NCI-H1417 (cell line): Measurements from ENCODE around the gene STK38.
"Not testable (repeated sequence)": the region's sequence is repeated elsewhere in the genome, so short reads cannot be mapped to it uniquely, and the experiment has no call there.

Experiments used
- DNase-seq, 3 experiments: peaks; one replicate each; lab custom pipeline; 2025; lab: John Stamatoyannopoulos, UW

STK38 gene

GRCh38 chr6:36546920-36547645 is at the start of gene STK38:
Gene STK38, minus strand, starts transcription at chr6:36547479. Its CDS starts 7,277 bp downstream, at chr6:36540202.
- DNase-seq = peak; percentile 84 to 94 (median 91)

DNA sequence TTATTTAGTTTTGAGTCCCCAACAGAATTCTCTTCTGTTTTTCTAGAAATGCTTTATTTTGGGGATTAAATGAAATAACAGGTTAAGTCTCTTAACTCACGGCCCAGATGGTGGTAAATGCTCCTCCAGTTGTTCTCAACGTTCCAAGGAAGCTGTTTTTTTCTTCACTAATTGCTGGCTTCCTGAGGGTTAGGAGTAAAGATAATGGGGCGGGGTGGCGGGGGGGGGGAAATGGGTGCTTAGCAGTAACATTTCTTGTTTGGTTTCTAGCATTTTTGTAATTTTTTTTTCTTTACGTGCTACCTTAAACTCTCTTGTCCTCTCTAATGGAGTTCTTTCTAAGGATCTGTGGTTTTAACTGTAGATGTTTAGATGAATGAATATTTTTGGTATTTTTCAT is 49.1 kb upstream of the STK38 start:
- DNase-seq = peak in 1 of 3 experiments; percentile 45

GRCh38 chr6:36594816-36595643 is 47.8 kb upstream of the STK38 start:
- DNase-seq = peak in 2 of 3 experiments; percentile 69 to 83

GRCh38 chr6:36594029-36594815 is 46.9 kb upstream of the STK38 start, which contains the start of gene SRSF3:
Gene SRSF3, plus strand, starts transcription at chr6:36594362. Its CDS starts 2,401 bp downstream, at chr6:36596763.
- DNase-seq = peak; percentile 97 to 99 (median 98)

GRCh38 chr6:36593569-36594028 is 46.3 kb upstream of the STK38 start:
- peak in 2 of 3 experiments; percentile 71 to 93 for DNase-seq

DNA sequence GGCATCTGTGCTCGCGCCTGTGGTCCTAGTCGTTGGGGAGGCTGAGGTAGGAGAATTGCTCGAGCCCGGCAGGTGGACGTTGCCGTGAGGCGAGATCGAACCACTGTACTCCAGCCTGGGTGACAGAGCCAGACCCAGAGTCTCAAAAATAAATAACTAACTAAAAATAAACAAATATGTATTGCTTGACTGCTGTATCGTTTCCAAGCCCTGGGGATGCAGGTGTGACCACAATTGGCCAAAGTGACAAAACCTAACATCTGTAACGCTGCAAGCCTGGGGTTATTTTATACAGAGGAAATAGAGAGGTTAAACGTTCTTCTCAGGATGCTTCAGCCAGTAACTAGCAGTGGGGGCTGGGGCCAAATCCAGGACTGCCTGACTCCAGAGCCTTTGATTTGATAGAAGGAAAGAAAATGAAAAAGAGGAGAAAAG is 45.0 kb upstream of the STK38 start:
- no peak for DNase-seq

DNA sequence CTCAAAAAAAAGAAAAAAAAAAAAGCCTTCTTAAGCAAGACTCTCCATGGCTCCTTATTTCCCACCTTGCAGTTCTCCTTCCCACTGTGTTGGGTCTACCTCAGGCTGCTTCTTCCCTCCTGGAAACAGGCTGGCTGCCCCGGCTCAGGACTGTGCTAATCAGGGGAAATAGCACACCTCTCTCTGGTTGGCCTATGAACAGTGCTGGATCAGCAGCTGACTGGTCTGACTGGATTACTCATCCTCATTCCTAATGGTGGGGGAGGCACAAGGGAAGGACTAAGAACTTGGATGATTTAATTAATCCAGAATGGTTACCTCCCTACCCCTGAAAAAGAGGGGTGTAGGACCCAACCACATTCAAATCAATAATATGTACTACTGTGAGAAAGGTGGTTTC is 43.0 kb upstream of the STK38 start:
- no peak for DNase-seq

DNA sequence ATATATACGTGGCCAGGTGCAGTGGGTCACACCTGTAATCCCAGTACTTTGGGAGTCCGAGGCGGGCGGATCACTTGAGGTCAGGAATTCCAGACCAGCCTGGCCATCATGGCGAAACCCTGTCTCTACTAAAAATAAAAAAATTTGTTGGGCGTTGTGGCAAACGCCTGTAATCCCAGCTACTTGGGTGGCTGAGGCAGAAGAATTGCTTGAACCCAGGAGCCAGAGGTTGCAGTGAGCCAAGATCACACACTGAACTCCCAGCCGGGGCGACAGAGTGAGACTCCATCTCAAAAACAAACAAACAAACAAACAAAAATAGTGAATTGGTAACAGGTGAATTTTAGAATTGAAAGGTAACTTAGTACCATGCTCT is 41.7 kb upstream of the STK38 start:
- not testable (repeated sequence) for DNase-seq

GRCh38 chr6:36586606-36587005 is 39.3 kb upstream of the STK38 start:
- no peak for DNase-seq

- no peak for DNase-seq
Observed at GRCh38 chr6:36581716-36582115, 34.4 kb upstream of the STK38 start.

DNA sequence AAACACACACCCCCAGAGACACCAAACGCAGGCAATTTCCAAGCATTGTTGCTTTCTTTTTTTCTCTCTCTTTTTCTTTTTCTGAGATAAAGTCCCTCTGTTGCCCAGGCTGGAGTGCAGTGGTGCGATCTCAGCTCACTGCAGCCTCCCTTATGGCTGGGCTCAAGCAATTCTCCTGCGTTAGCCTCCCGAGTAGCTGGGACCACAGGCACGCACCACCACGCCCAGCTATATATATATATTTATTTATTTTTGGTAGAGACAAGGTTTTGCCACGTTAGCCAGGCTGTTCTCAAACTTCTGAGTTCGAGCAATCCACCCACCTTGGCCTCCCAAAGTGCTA is 32.9 kb upstream of the STK38 start:
- DNase-seq = no peak

DNA sequence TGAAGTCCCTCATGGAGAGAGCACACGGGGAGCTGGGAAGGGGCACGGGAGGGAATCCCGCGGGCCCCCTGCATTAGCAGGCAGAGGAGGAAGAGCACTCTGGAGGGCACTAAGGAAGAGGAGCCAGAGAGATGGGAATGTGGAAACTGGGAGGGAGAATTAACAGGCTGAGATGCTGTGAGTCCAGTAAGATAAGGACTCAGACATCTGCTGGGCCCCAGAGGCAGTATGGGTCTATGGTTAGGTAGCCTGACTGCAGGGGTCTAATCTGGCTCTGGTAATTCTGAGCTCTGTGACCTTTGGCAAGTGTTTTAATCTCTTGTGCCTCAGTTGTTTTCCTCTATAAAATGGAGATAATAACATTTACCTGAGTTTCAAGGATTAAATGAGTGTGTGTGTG is 31.2 kb upstream of the STK38 start:
- no peak for DNase-seq

- no peak for DNase-seq
Observed at GRCh38 chr6:36578030-36578429, 30.8 kb upstream of the STK38 start.

DNA sequence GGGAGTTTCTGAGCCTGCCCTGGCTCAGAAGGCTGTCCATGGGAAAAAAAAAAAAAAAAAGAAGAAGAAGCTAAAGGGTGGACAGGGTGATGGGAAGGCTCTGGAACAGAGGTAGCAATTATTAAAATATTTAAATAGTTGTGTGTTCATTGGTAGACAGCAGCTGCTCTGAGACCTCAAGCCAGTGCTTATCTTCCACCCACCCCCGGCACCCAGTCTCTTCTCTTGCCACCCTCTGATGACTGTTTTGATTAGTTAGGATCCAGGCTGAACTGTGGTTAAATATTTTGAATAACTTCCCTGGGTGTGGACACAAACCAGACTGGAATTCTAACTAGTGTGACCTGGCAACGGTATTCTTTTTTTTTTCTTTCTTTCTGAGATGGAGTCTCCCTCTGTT is 30.0 kb upstream of the STK38 start:
- DNase-seq = no peak

DNA sequence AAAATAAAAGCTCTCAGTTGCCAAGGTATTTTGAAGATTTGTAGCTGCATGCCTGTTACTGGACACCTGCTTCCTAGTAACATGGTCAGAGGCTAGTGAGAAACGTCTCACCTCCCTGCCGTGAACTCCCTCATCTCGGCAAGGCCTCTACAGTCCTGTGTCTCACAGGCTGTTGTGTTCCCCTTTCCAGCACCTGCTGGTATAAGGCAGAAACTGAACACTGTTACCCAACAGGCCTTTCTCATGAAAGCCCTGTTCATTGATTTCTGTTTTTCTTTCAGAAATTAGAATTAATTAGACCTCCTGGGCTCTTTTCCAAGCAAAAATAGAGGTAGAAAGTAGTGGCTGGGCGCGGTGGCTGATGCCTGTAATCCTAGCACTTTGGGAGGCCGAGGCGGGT is 29.3 kb upstream of the STK38 start:
- DNase-seq = no peak

DNA sequence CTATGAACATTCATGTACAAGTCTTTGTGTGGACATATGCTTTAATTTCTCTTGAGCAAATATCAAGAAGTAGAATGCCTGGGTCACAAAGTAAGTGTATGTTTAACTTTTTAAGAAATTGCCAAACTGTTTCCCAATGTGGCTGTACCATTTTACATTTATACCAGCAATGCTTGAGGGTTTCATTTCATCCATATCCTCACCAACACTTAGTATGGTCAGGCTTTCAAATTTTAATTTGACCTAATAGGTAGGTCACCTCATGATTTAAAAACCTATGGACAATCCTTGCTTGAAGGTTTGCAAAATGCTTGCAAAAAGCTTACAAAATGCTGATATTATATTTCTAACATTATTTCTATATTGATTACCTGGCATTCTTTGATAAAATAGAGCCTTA is 27.4 kb upstream of the STK38 start:
- no peak for DNase-seq

GRCh38 chr6:36572353-36573311 is 25.4 kb upstream of the STK38 start:
- not testable (repeated sequence) for DNase-seq

DNA sequence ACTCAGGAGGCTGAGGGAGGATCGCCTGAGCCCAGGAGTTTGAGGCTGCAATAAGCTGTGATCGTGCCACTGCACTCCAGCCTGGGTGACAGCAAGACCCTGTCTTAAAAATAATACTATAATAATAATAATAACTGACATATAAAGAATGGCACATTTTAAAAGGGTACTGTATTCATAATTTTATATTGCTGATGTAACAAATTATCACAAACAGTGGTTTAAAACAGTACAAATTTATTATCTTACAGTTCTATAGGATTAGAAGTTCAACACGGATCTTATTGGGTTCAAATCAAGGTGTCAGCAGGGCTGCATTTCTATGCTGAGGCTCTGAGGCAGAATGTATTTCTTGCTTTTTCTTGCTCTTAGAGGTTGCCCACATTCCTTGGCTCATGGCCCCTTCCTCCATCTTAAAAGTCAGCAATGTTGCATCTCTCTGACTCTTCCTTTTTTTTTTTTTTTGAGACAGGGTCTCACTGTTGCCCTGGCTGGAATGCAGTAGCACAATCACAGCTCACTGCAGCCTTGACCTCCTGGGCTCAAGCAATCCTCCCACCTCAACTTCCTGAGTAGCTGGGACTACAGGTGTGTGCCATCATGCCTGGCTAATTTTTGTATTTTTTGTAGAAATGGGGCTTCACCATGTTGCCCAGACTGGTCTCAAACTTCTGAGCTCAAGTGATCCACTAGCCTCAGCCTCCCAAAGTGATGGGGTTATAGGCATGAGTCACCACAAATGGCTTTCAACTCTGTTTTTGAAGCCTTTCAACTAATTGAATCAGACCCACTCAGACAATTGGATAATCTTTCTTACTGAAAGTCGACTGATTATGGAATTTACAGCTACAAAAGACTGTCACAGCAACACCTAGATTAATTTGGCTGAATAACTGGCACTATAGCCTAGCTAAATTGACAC is 24.1 kb upstream of the STK38 start:
- DNase-seq = no peak

DNA sequence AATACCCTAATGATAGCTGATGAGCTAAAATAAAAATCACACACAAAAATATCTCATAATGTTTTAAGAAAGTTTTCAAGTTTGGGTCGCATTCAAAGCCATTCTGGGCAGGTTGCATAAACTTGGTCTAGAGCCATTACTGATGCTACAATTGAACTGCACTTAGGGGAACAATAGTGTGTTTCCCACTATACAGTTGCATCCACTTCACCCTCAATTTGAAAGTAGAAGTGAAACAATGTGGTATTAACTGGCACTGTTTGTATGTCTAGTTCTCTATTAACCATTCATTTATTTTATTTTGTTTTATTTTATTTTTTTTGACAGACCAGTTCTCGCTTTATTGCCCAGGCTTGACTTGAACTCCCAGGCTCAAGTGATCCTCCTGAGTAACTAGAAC is 23.0 kb upstream of the STK38 start:
- DNase-seq = no peak

- no peak for DNase-seq
Observed at GRCh38 chr6:36566418-36566905, 19.2 kb upstream of the STK38 start.
